GM19372 (cell line): Measurements from ENCODE around the gene SENP8.
"Not testable (repeated sequence)": the region's sequence is repeated elsewhere in the genome, so short reads cannot be mapped to it uniquely, and the experiment has no call there.

Experiments
- ATAC-seq: cut with Tn5 transposase; IDR thresholded peaks from one replicate; pipeline ENCODE4 v1.9.1; 2021; ENCODE audit warnings: mild to moderate bottlenecking, low read depth, moderate library complexity; ENCODE audit not compliant: unreplicated experiment

Gene SENP8

DNA sequence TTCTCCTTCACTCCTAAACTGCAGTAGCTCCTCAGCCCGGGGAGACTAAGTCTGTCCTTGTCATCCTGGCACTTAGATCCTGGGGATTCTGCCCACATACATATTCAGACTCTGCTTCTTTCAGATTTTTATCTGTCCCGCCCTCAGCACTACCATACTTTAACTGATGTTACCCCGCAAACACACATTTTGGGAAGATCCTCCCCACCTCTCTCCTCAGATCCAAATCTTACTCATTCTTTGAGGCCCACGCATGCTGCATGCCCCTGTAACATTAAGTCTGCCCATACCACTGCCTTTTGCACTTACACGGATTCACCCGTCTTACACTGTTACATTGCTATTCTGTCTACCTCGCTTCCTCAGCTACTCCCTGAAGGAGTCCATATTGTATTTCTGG lies 36.1 kb downstream of the SENP8 start:
- no peak for ATAC-seq

- no peak for ATAC-seq
These were observed 36.9 kb downstream of the SENP8 start for GRCh38 chr15:72155003-72155621.

- ATAC-seq, result no peak
These were observed 37.7 kb downstream of the SENP8 start for GRCh38 chr15:72155635-72156616.

- no peak for ATAC-seq
These were observed 38.7 kb downstream of the SENP8 start for GRCh38 chr15:72156928-72157327.

GRCh38 chr15:72160696-72161245 lies 42.6 kb downstream of the SENP8 start:
- ATAC-seq, result no peak

- no peak for ATAC-seq
These were observed 43.3 kb downstream of the SENP8 start for GRCh38 chr15:72161361-72162132.

GRCh38 chr15:72162569-72162968 lies 44.4 kb downstream of the SENP8 start:
- no peak for ATAC-seq

DNA sequence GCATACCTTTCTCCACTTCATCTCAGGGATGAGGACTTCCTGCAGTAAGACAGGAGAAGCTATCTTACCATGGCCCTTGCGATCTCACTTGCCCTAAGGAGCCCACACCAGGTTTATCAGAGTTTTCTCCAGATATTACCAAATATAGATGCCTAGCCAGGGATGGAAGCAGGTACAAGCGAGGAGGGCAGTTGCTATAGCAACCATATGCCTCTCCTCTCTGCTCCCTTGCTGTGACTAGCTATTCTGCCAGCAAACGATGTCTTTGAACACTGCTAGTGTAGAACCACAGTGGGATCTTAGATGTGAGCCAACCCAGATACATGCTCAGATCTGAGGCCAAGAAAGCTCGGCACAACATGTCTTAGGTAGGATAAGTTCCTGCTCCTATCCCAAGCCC lies 45.5 kb downstream of the SENP8 start:
- ATAC-seq, result no peak

DNA sequence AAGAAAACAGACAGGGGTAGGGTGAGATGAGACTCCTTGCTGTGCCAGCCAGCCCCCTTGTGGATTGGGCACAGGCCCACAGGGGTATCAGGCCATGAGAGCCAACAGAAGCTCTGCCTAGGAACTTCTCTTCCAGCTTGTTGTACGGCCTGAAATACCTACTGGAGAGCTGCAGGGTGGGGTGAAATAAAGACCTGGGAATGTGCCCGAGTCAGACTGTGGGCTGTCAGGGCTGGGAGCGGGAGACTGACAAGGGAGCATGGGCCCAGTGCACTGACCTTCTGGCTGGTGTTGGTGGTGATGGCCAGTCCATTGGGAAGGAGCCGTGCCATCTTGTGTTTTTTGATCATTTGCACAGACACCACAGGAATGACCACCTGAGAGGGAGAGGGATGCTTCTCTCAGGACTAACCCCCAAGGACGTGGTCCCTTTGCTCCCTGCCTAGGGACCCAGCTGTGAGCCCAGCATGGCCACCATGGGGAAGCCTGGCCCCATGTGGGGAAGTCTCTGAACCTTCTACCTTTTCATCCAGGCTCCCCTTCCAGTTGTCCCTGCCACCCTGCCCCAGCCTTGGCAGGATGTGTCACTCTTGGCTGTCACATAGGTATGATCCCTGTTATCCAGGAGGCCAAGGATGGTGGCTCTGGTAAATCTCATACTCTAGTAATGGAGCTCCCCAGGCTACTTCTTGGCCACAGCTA lies 48.7 kb downstream of the SENP8 start:
- no peak for ATAC-seq

DNA sequence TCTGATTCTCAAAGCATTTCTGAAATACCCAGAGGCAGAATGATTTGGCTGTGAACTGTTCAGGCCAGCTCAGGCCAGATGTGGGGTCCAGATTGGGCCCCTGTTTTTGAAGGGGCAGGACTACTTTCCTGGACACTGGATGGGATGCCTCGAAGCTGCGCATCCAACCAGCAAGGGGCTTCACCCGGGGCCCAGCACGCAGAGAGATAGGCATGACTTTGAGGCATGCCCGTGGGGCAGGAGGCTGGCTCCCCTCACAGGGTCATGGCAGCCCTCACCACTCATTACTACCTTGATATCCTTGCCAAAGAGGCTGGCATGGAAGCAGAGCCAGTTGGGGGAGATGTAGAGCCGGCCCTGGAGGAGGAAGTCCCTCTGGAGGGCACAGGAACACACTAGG lies 49.2 kb downstream of the SENP8 start:
- ATAC-seq, result no peak

DNA sequence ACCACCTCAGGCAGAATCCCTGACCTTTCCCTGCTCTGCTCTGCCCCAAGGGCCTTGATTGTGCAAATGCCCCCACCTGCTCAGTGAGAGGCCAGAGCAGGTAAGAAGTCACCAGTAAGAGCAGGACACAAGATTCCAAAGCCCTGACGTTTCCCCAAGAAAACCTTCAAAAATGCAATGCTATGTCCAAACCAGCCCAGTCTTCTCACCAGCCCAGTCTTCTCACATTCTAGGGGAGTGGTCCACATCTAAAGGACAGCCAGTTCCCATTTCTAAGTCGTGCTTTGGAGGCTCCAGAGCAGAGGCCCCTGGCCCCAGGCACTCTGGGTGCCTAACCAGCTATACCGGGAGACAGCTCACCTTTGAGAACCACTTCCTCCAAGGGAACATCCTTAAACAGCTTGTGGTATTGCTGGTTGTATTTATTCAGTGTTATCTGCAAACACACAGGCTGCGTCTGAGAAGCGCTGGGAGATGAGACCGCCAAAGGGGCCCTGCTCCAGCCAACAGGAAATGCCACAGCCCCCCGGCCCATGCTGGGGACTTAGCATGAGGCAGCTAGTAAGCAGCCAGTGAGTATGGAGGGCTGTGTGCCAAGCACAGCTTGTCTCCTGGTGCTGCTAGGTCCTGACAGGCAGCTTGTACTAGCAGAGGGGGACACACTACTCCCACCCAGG lies 50.1 kb downstream of the SENP8 start:
- no peak for ATAC-seq

DNA sequence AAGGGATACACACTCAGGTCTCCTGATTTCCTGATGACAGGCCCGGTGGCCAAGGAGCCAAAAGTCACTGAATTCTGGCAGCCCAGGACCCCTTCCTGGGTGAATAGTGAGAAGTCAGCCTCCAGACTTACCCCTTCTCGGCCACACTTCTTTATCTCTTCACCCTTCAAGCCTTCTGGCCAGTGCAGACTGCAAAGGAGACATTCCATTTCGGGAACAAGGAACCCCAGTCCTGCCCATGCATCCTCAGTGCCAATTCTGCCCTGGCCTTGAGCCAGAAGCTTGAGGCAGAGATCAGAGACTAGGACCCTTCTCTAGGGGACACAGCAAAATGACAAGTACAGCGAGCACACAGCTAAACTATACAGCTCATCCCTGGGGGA lies 50.6 kb downstream of the SENP8 start:
- ATAC-seq, result no peak

- no peak for ATAC-seq
These were observed 51.2 kb downstream of the SENP8 start for GRCh38 chr15:72169236-72169920.

GRCh38 chr15:72169921-72170611 lies 51.9 kb downstream of the SENP8 start:
- ATAC-seq, result no peak

DNA sequence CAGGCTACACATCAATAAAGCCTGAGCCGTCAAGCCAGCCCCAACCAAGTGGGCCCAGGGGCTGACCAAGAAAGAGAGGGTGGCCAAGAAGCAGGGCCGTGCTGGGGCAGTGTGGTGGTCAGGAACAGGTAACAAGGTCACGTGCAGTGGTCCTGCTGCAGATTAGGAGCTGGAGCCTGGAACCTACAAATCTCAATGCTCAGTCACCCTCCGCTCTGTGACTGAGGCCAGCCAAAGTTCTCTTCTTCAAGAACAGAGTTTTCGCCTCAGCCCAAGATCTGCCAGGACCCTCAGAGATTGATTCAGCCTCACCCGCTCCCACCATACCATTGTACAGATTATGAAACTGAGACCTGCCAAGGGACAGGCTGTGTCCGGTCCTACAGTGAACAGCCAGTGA lies 52.5 kb downstream of the SENP8 start:
- no peak for ATAC-seq

DNA sequence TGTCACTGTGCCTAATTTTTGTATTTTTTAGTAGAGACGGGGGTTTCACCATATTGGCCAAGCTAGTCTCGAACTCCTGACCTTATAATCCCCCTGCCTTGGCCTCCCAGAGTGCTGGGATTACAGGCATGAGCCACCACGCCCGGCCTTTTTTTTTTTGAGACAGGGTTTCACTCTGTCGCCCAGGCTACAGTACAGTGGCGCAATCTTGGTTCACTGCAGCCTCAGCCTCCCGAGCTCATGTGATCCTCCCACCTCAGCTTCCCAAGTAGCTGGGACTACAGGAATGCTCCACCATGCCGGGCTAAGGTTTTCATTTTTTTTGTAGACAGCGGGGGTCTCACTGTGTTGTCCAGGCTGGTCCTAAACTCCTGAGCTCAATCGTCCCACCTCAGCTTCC lies 53.8 kb downstream of the SENP8 start:
- not testable (repeated sequence) for ATAC-seq

DNA sequence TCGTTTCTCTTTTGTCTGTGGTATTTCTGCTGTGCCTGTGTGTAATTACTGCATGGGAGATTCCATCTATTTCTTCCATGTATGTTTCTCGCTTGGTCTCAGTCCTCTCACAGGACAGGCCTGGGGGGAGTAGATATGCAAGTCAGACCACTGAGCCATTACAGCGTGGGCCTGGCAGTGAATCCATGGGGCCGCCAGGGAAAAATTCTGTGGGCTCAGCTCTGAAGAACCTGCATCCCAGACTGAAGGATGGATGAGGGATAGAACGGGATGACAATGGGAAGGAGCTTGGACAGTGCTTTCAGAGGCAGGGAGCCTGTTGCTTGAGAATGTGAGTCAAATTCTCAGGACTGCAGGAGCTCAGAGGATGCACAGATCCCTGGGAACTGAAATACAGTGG lies 54.6 kb downstream of the SENP8 start:
- no peak for ATAC-seq

GRCh38 chr15:72173401-72173800 lies 55.2 kb downstream of the SENP8 start:
- no peak for ATAC-seq
